Activated CD4-positive, alpha-beta memory T cell treated with anti-CD3 and anti-CD28 coated beads, Interleukin-2, amount 10 ng/mL, durations not matched to agents 7 days and 5 days (primary cell): Measurements from ENCODE around the gene WIPF1. TPM values are rescaled to one million over a fixed set of nuclear protein-coding genes. Genes with fewer than 3 reads are reported as not detected.

ENCODE experiments used
- total RNA-seq, 2 experiments: library from RNA; stranded (reverse); gene quantifications; one replicate each; pipeline ENCODE4 v1.2.3, GENCODE V29; 2021

The WIPF1 gene
- total RNA-seq, 2 experiments from 2014 or later, result 574 to 590 TPM

Other genes starting within 250 kb of the WIPF1 start
- 10 to 100 TPM; 15.3 to 18.4 TPM for gene SCRN3, start 202.1 kb downstream of the WIPF1 start, total RNA-seq
- gene GPR155, start 110.8 kb downstream of the WIPF1 start, total RNA-seq, result 10 to 100 TPM; 10.5 to 11.3 TPM
- not detected for gene CHRNA1, start 166.7 kb upstream of the WIPF1 start, total RNA-seq